ENCODE measurements around the gene IQCF2. TPM values are rescaled to one million over a fixed set of nuclear protein-coding genes. Genes with fewer than 3 reads are reported as not detected.

The IQCF2 gene
- total and polyA plus RNA-seq, 2 donors from 2014 or later, result not detected

DNA sequence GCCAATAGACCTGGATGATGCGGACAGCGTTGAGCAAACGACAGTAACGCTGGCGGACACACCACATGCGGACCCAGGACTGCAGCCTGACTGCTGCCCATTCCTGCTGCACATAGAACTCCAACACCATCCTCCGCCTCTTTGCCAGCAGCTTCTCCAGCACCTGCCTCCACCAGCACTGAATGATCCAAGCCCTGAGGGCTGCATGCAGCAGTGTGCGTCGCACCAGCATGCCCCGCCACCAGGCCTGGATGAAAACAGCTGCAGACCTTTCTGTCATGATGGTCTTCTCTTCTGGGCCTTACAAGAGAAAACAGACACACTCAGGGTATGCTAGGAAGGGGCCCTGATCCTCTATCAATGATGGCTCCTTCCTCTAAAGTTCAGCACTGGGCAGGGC is 12.5 kb downstream of the IQCF2 start:
- DNase-seq (no peak), FAIRE-seq (no peak)
- Histone ChIP-seq H3K4me1 (ENCODE audit: control insufficient read depth in 2 of 3, insufficient read depth in 2 of 3, low read depth in 1 of 3, low read length in 3 of 3) (no peaks in the 10 kb centered on the region), H3K4me3 (ENCODE audit: low read length in 3 of 3) (no peak overlapping the region), H3K9me3 (ENCODE audit: control insufficient read depth in 2 of 3, insufficient read depth in 1 of 3, low read length in 3 of 3) (no peaks in the 10 kb centered on the region), H3K27me3 (ENCODE audit: control insufficient read depth, insufficient read depth, low read length) (no peaks in the 10 kb centered on the region), H3K27ac (ENCODE audit: low read depth in 2 of 2, low read length in 2 of 2) (no peak overlapping the region), H3K9ac (ENCODE audit: low read length in 3 of 3) (no peak overlapping the region), H3K36me3 (ENCODE audit: control insufficient read depth in 2 of 3, insufficient read depth in 3 of 3, low read length in 3 of 3) (no peaks in the 10 kb centered on the region)
- TF ChIP-seq, protein P1, sequence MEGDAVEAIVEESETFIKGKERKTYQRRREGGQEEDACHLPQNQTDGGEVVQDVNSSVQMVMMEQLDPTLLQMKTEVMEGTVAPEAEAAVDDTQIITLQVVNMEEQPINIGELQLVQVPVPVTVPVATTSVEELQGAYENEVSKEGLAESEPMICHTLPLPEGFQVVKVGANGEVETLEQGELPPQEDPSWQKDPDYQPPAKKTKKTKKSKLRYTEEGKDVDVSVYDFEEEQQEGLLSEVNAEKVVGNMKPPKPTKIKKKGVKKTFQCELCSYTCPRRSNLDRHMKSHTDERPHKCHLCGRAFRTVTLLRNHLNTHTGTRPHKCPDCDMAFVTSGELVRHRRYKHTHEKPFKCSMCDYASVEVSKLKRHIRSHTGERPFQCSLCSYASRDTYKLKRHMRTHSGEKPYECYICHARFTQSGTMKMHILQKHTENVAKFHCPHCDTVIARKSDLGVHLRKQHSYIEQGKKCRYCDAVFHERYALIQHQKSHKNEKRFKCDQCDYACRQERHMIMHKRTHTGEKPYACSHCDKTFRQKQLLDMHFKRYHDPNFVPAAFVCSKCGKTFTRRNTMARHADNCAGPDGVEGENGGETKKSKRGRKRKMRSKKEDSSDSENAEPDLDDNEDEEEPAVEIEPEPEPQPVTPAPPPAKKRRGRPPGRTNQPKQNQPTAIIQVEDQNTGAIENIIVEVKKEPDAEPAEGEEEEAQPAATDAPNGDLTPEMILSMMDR (IDR thresholded peaks at IDR 0.05; ENCODE audit: borderline replicate concordance, extremely low read depth, insufficient read depth), result no peak
- intact Hi-C loops (cut with DNase I), result no loop called here

DNA sequence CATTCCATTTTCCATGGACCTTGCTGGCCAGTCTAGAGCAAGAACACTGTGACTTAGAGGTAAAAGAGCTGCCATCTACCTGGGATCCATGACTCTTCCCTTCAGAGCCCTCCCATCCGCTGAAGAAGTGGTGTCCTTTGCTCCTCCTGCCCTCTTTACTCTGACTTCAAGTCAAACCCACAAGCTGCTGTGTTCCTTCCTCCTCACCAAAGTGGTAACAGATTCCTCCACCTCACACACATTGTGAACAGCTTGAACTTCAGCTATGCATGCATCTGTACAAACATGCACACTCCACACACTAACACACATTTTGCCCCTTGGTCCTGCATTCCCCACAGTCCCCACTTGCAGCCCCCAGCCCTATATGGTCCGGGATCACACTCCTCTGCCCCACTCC is 13.0 kb downstream of the IQCF2 start:
- no peak for FAIRE-seq

DNA sequence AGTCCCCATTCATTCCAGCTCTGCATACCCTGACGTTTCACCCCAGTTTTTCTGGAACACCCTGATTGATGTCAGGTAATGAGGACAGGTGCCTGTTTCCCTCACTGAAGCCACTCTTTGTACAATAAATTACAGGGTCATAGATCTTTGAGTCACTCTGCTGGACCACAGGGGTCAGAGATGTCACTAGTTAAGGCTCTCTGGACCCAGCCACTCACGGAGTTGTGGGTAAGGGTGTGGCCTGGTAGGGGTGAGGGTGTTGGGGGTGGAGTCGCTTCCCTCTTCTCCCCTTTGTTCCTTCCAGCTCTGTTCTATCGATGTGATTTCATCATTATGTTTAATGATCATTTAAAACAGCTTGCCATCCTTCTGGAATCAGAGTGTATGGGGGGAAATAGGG is 13.5 kb downstream of the IQCF2 start:
- Histone ChIP-seq H3K27me3 (ENCODE audit: control insufficient read depth, insufficient read depth, low read length) (no peaks in the 10 kb centered on the region), H3K9me3 (ENCODE audit: control insufficient read depth in 2 of 3, insufficient read depth in 1 of 3, low read length in 3 of 3) (no peaks in the 10 kb centered on the region), H3K9ac (ENCODE audit: low read length in 3 of 3) (no peak overlapping the region), H3K4me3 (ENCODE audit: low read length in 3 of 3) (no peak overlapping the region), H3K27ac (ENCODE audit: low read depth in 2 of 2, low read length in 2 of 2) (no peak overlapping the region), H3K36me3 (ENCODE audit: control insufficient read depth in 2 of 3, insufficient read depth in 3 of 3, low read length in 3 of 3) (no peaks in the 10 kb centered on the region), H3K4me1 (ENCODE audit: control insufficient read depth in 2 of 3, insufficient read depth in 2 of 3, low read depth in 1 of 3, low read length in 3 of 3) (no peaks in the 10 kb centered on the region)
- no peak for DNase-seq
- intact Hi-C loops (cut with DNase I), result no loop called here
- TF ChIP-seq, protein P1 (IDR thresholded peaks at IDR 0.05; ENCODE audit: borderline replicate concordance, extremely low read depth, insufficient read depth), result no peak
- FAIRE-seq, result no peak

More for the DNA sequence above, 13.0 kb downstream of the IQCF2 start:
- Histone ChIP-seq H3K36me3 (ENCODE audit: control insufficient read depth in 2 of 3, insufficient read depth in 3 of 3, low read length in 3 of 3) (no peaks in the 10 kb centered on the region), H3K27ac (ENCODE audit: low read depth in 2 of 2, low read length in 2 of 2) (no peak overlapping the region), H3K4me3 (ENCODE audit: low read length in 3 of 3) (no peak overlapping the region), H3K27me3 (ENCODE audit: control insufficient read depth, insufficient read depth, low read length) (no peaks in the 10 kb centered on the region), H3K4me1 (ENCODE audit: control insufficient read depth in 2 of 3, insufficient read depth in 2 of 3, low read depth in 1 of 3, low read length in 3 of 3) (no peaks in the 10 kb centered on the region), H3K9ac (ENCODE audit: low read length in 3 of 3) (no peak overlapping the region), H3K9me3 (ENCODE audit: control insufficient read depth in 2 of 3, insufficient read depth in 1 of 3, low read length in 3 of 3) (no peaks in the 10 kb centered on the region)
- intact Hi-C loops (cut with DNase I), result no loop called here
- TF ChIP-seq, protein P1 (IDR thresholded peaks at IDR 0.05; ENCODE audit: borderline replicate concordance, extremely low read depth, insufficient read depth), result no peak
- no peak for DNase-seq

DNA sequence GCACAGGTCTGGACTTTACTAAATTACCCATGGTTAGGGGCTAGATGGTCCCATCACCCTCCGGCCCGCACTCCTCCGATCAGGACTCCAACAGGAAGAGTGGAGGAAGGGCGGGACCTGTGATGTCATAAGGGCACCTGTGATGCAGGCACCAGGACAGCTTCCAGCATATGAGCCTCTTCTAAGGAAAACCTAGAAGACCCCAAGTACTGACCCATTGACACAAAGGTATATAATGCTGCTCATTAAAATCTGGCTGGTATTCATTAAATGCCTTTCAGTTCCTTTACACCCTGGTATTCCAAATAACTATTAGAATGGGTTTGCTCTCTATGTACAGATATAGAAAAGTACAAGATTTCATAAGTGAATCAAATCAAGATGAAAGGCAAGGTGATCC is 14.1 kb downstream of the IQCF2 start, which contains the start of gene IQCF5:
TSS of gene IQCF5 (minus strand) at position 101 of the 400 bp plus-strand sequence. CDS start at position 31, 70 bp downstream.
- H3K36me3 ChIP-seq (ENCODE audit: control insufficient read depth in 2 of 3, insufficient read depth in 3 of 3, low read length in 3 of 3), result no peaks in the 10 kb centered on the region
- TF ChIP-seq, protein P1 (IDR thresholded peaks at IDR 0.05; ENCODE audit: borderline replicate concordance, extremely low read depth, insufficient read depth), result no peak
- H3K27me3 ChIP-seq (ENCODE audit: control insufficient read depth, insufficient read depth, low read length), result no peaks in the 10 kb centered on the region
- H3K4me1 ChIP-seq (ENCODE audit: control insufficient read depth in 2 of 3, insufficient read depth in 2 of 3, low read depth in 1 of 3, low read length in 3 of 3), result no peaks in the 10 kb centered on the region
- DNase-seq, result no peak
- H3K27ac ChIP-seq (ENCODE audit: low read depth in 2 of 2, low read length in 2 of 2), result no peak within 1 kb of the TSS
- no peak within 1 kb of the TSS for H3K4me3 ChIP-seq (ENCODE audit: low read length in 3 of 3)
- no peak for FAIRE-seq
- no peak within 1 kb of the TSS for H3K9ac ChIP-seq (ENCODE audit: low read length in 3 of 3)
- no peaks in the 10 kb centered on the region for H3K9me3 ChIP-seq (ENCODE audit: control insufficient read depth in 2 of 3, insufficient read depth in 1 of 3, low read length in 3 of 3)
- intact Hi-C loops (cut with DNase I), result no loop called here
